Stomach (tissue), 4 donors: ENCODE results near the gene ADARB2.

Source experiments
- CTCF ChIP-seq, 7 experiments: fragments of 450-650 bp in 4 of 7; fragments of 200-600 bp in 3 of 7; sonication (generic) in 3 of 7; IDR thresholded peaks; one replicate each; pipeline ENCODE4 v1.5.1; 2016 to 2019; ENCODE audit warnings: antibody characterized with exemption in 7 of 7, control low read depth in 2 of 7, mild to moderate bottlenecking in 1 of 7
- EP300 ChIP-seq: sonication (generic); formaldehyde crosslinking; IDR thresholded peaks from one replicate; pipeline ENCODE4 v1.6.1; 2017; ENCODE audit warnings: antibody characterized with exemption
- POLR2A ChIP-seq, 4 donors: fragments of 450-650 bp; IDR thresholded peaks; one replicate each; pipeline ENCODE4 v1.6.1; 2016; ENCODE audit warnings: antibody characterized with exemption in 4 of 4, control low read depth in 2 of 4, mild to moderate bottlenecking in 1 of 4, moderate library complexity in 1 of 4
- POLR2AphosphoS5 ChIP-seq, 3 donors: sonication (generic); formaldehyde crosslinking; IDR thresholded peaks; one replicate each; pipeline ENCODE4 v1.6.1; 2016; ENCODE audit warnings: antibody characterized with exemption in 3 of 3

DNA sequence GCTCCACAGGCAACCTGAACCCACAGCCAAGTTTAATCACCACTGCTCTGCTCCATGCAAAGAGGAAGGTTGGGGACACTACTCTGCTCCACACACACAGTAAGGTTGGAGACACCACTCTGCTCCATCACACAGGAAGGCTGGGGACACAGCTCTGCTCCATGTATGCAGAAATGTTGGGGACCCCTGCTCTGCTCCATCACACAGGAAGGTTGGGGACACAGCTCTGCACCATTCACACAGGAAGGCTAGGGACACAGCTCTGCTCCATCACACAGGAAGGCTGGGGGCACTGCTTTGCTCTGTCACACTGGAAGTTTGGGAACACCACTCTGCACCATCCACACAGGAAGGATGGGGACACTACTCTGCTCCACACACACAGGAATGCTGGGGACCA, 14.8 kb upstream of the ADARB2 start:
- TF ChIP-seq CTCF (IDR thresholded peaks at IDR 0.05) (no peak), POLR2AphosphoS5 (IDR thresholded peaks at IDR 0.05) (no peak), POLR2A (IDR thresholded peaks at IDR 0.05) (no peak), EP300 (no peak)
